GM19468 (cell line): ENCODE data around the gene RNF148.

Source experiments
- ATAC-seq: cut with Tn5 transposase; IDR thresholded peaks from one replicate; pipeline ENCODE4 v1.9.1; 2021; ENCODE audit warnings: mild to moderate bottlenecking, moderate library complexity, moderate number of reproducible peaks; ENCODE audit not compliant: unreplicated experiment; ENCODE audit errors: extremely low read depth

Gene RNF148

DNA sequence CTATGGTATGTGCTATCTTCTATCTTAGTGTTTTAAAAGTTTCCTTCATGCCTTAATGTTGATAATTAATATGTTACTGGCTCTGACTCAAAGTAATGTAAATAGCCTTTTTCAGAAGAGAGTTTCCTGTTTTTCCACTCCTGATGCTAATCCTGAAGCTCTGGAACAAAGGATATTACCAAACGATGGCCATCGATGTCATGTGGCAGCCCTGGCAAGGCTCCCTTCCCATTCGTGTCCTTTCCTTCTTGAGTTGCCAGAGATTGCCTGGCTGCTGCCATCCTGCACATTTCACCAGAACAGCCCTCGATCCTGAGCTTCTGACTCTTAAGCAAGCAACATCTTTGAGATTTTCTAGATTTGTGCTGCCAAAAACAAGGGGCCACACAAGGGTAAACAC, 49.8 kb downstream of the RNF148 start:
- no peak for ATAC-seq
